Vagina (tissue), 2 donors: ENCODE data around the gene CDH15. TPM values are rescaled to one million over a fixed set of nuclear protein-coding genes. Genes with fewer than 3 reads are reported as not detected.
"Not testable (repeated sequence)": the region's sequence is repeated elsewhere in the genome, so short reads cannot be mapped to it uniquely, and the experiment has no call there.

Experiments
- DNase-seq, 2 donors: peaks; one replicate each; pipeline ENCODE4 v3.0.0-alpha.2; 2017; ENCODE audit errors: extremely low spot score in 2 of 2
- H3K27ac ChIP-seq: fragments of 200-600 bp; sonication (generic); one replicate; pipeline ENCODE4 v1.5.1; 2019
- H3K27me3 ChIP-seq: fragments of 200-600 bp; sonication (generic); one replicate; pipeline ENCODE4 v1.5.1; 2019
- H3K36me3 ChIP-seq, 2 donors: fragments of 200-600 bp; sonication (generic); one replicate each; pipeline ENCODE4 v1.5.1; 2017 to 2019
- H3K4me1 ChIP-seq: fragments of 200-600 bp; sonication (generic); one replicate; pipeline ENCODE4 v1.5.1; 2019
- H3K4me3 ChIP-seq, 2 donors: fragments of 200-600 bp; sonication (generic); 1 replicate in 1 of 2; 2 replicates in 1 of 2; pipeline ENCODE4 v1.5.1; 2016 to 2019
- H3K9me3 ChIP-seq: fragments of 200-600 bp; sonication (generic); one replicate; pipeline ENCODE4 v1.5.1; 2019
- CTCF ChIP-seq, 3 experiments: fragments of 450-650 bp in 2 of 3; fragments of 200-600 bp in 1 of 3; sonication (generic) in 1 of 3; IDR thresholded peaks; one replicate each; pipeline ENCODE4 v1.5.1; 2017 to 2019; ENCODE audit warnings: antibody characterized with exemption in 3 of 3, mild to moderate bottlenecking in 2 of 3, moderate library complexity in 2 of 3
- POLR2A ChIP-seq, 2 donors: fragments of 450-650 bp; IDR thresholded peaks; one replicate each; pipeline ENCODE4 v1.6.1; 2017; ENCODE audit warnings: antibody characterized with exemption in 2 of 2, mild to moderate bottlenecking in 2 of 2, moderate library complexity in 2 of 2
- POLR2AphosphoS5 ChIP-seq, 2 donors: sonication (generic); formaldehyde crosslinking; IDR thresholded peaks; one replicate each; pipeline ENCODE4 v1.9.0; 2017; ENCODE audit warnings: antibody characterized with exemption in 2 of 2, mild to moderate bottlenecking in 2 of 2, low read depth in 1 of 2; ENCODE audit not compliant: insufficient read depth in 1 of 2
- intact Hi-C: fragments of 100-400 bp; cut with DNase I; formaldehyde crosslinking; loops from one replicate; pipeline ENCODE4 v1.15.1; 2023
- total RNA-seq: library from RNA; depleted of rRNA; stranded (reverse); fragments of >200 nt; gene quantifications from one replicate; pipeline ENCODE4 v1.2.3, GENCODE V29; 2016

The CDH15 gene
- total RNA-seq, 1 donor from 2014 or later, result not detected

GRCh38 chr16:89241187-89242007 lies 69.8 kb downstream of the CDH15 start:
- Histone ChIP-seq H3K27me3 (no peaks in the 10 kb centered on the region), H3K9me3 (no peaks in the 10 kb centered on the region), H3K4me3 (peak overlapping the region; percentile 66 to 77), H3K36me3 (no peaks in the 10 kb centered on the region), H3K27ac (peak overlapping the region; percentile 86), H3K4me1 (peaks cover 14% of the 10 kb centered on the region)
- intact Hi-C loops, result no loop called here
- DNase-seq, result no peak
- TF ChIP-seq POLR2AphosphoS5 (IDR thresholded peaks at IDR 0.05; ENCODE audit: insufficient read depth in 1 of 2, low read depth in 1 of 2) (peak in 1 of 2 donors; percentile 94), POLR2A (IDR thresholded peaks at IDR 0.05) (peak in 1 of 2 donors; percentile 57), CTCF (IDR thresholded peaks at IDR 0.05) (no peak)

- intact Hi-C loops, result no loop called here
- Histone ChIP-seq H3K27me3 (no peaks in the 10 kb centered on the region), H3K36me3 (no peaks in the 10 kb centered on the region), H3K4me3 (no peak overlapping the region), H3K4me1 (peaks cover 23% of the 10 kb centered on the region), H3K9me3 (no peaks in the 10 kb centered on the region), H3K27ac (no peak overlapping the region)
- DNase-seq, result no peak
- TF ChIP-seq POLR2AphosphoS5 (IDR thresholded peaks at IDR 0.05; ENCODE audit: insufficient read depth in 1 of 2, low read depth in 1 of 2), result no peak
- no peak for TF ChIP-seq POLR2A (IDR thresholded peaks at IDR 0.05)
- TF ChIP-seq CTCF (IDR thresholded peaks at IDR 0.05), result no peak
Observed at GRCh38 chr16:89242795-89243200, 71.2 kb downstream of the CDH15 start.

GRCh38 chr16:89243664-89244063 lies 72.1 kb downstream of the CDH15 start:
- Histone ChIP-seq H3K4me3 (no peak overlapping the region), H3K4me1 (peaks cover 23% of the 10 kb centered on the region), H3K27ac (no peak overlapping the region), H3K27me3 (no peaks in the 10 kb centered on the region), H3K36me3 (no peaks in the 10 kb centered on the region), H3K9me3 (no peaks in the 10 kb centered on the region)
- no peak for DNase-seq
- no peak for TF ChIP-seq POLR2AphosphoS5 (IDR thresholded peaks at IDR 0.05; ENCODE audit: insufficient read depth in 1 of 2, low read depth in 1 of 2)
- intact Hi-C loops, result no loop called here

- peaks cover 23% of the 10 kb centered on the region for H3K4me1 ChIP-seq
- H3K27ac ChIP-seq, H3K4me3 ChIP-seq, H3K27me3 ChIP-seq, H3K36me3 ChIP-seq, H3K9me3 ChIP-seq, DNase-seq, intact Hi-C loops: not testable (repeated sequence)
Observed at GRCh38 chr16:89244264-89244663, 72.7 kb downstream of the CDH15 start.

DNA sequence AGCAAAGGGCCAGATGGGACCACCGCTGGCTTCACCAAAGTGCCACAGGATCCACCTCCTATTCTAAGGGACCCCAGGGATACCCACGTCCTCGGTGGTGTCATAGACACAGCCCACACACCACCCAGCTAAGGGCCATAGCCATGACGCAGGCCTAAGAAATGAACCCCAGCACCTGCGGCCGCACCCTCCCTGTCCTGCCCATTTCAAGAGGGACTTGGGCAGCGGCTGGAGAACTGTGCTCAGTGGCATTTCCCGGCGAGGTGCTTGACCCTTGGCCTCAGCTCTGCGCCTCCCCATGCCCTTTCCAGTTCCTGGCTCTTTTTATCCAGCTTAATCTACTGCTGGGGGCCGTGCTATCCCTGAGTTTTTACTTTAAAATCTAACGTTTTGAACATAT lies 73.2 kb downstream of the CDH15 start:
- TF ChIP-seq POLR2A (IDR thresholded peaks at IDR 0.05), result no peak
- no peak for TF ChIP-seq POLR2AphosphoS5 (IDR thresholded peaks at IDR 0.05; ENCODE audit: insufficient read depth in 1 of 2, low read depth in 1 of 2)
- no peak for TF ChIP-seq CTCF (IDR thresholded peaks at IDR 0.05)
- no peak for DNase-seq
- Histone ChIP-seq H3K4me3 (no peak overlapping the region), H3K9me3 (no peaks in the 10 kb centered on the region), H3K27me3 (no peaks in the 10 kb centered on the region), H3K4me1 (peaks cover 23% of the 10 kb centered on the region), H3K36me3 (no peaks in the 10 kb centered on the region), H3K27ac (no peak overlapping the region)
- intact Hi-C loops, result no loop called here

Other genes starting within 250 kb of the CDH15 start
- gene CBFA2T3, start 194.5 kb upstream of the CDH15 start, total RNA-seq, result 2.7 TPM
- gene ACSF3, start 77.9 kb upstream of the CDH15 start, total RNA-seq, result 23.3 TPM
- gene SLC22A31, start 28.8 kb downstream of the CDH15 start, total RNA-seq, result not detected
- gene ZNF778, start 46.0 kb downstream of the CDH15 start, total RNA-seq, result 6.6 TPM